Measurements from ENCODE around the gene XPR1.
"Not testable (repeated sequence)": the region's sequence is repeated elsewhere in the genome, so short reads cannot be mapped to it uniquely, and the experiment has no call there.

XPR1 gene

DNA sequence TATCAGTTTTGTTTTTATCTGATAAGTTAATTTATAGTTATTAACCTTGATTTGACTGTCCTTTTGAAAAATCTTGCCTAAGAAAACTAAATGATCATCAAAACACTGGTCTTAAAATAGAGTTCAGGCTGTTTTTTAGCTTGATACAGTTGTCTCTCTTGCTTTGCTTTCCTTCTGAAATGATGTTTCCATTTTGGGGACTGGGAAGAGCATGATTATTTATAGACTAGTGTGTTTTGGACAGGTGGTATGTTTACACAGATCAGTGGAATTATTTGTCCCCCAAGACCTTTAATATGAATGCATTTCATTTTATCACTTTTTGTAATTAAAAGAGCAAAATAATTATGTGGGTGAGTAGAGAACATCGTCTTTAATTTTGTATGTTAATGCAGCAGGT, 90.8 kb downstream of the XPR1 start:
- H3K27me3 ChIP-seq (replicated peaks): no peaks in the 10 kb centered on the region
- H3K4me3 ChIP-seq (ENCODE audit: low read depth, low read length): no peak overlapping the region
- H3K36me3 ChIP-seq (replicated peaks): no peaks in the 10 kb centered on the region
- H3K27ac ChIP-seq: no peak overlapping the region
- DNase-seq: no peak
- TF ChIP-seq, protein P1, sequence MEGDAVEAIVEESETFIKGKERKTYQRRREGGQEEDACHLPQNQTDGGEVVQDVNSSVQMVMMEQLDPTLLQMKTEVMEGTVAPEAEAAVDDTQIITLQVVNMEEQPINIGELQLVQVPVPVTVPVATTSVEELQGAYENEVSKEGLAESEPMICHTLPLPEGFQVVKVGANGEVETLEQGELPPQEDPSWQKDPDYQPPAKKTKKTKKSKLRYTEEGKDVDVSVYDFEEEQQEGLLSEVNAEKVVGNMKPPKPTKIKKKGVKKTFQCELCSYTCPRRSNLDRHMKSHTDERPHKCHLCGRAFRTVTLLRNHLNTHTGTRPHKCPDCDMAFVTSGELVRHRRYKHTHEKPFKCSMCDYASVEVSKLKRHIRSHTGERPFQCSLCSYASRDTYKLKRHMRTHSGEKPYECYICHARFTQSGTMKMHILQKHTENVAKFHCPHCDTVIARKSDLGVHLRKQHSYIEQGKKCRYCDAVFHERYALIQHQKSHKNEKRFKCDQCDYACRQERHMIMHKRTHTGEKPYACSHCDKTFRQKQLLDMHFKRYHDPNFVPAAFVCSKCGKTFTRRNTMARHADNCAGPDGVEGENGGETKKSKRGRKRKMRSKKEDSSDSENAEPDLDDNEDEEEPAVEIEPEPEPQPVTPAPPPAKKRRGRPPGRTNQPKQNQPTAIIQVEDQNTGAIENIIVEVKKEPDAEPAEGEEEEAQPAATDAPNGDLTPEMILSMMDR (IDR thresholded peaks at IDR 0.05; ENCODE audit: low read depth, low read length, missing control alignments): no peak
- in situ Hi-C loops (cut with HindIII; ENCODE audit: low pct_ligation_motif_present, low sequenced_read_pairs): no loop called here

DNA sequence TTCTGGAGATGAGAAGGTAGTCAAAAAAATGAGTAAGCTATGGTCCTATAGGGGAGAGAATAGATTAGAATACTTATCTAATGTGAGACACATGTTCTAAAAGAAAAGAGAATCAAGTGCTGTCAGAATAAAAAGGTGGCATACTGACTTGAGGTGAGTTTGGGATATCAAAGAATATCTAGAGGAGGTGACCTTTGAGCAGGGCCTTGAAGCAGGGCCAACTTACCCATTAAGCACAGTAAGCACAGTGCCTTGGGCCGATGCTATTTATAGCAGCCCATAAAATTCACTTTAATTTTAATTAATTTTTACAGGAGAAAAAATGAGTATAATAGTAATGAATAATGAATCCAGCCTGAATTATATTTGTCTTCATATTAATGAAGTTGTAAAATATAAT, 92.2 kb downstream of the XPR1 start:
- Histone ChIP-seq H3K36me3 (replicated peaks) (no peaks in the 10 kb centered on the region), H3K4me3 (ENCODE audit: low read depth, low read length) (no peak overlapping the region), H3K27me3 (replicated peaks) (no peaks in the 10 kb centered on the region), H3K27ac (no peak overlapping the region)
- in situ Hi-C loops (cut with HindIII; ENCODE audit: low pct_ligation_motif_present, low sequenced_read_pairs): no loop called here
- TF ChIP-seq, protein P1 (IDR thresholded peaks at IDR 0.05; ENCODE audit: low read depth, low read length, missing control alignments): no peak
- DNase-seq: no peak

DNA sequence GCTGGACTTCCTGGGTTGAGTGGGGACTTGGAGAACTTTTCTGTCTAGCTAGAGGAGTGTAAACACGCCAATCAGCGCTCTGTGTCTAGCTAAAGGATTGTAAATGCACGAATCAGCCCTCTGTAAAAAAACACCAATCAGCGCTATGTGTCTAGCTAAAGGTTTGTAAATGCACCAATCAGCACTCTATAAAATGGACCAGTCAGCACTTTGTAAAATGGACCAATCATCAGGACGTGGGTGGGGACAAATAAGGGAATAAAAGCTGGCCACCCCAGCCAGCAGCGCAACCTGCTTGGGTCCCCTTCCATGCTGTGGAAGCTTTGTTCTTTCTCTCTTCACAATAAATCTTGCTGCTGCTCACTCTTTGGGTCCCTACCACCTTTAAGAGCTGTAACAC, 94.2 kb downstream of the XPR1 start:
- H3K27me3 ChIP-seq (replicated peaks); H3K4me3 ChIP-seq (ENCODE audit: low read depth, low read length); in situ Hi-C loops (cut with HindIII; ENCODE audit: low pct_ligation_motif_present, low sequenced_read_pairs); DNase-seq; H3K27ac ChIP-seq; H3K36me3 ChIP-seq (replicated peaks): not testable (repeated sequence)

DNA sequence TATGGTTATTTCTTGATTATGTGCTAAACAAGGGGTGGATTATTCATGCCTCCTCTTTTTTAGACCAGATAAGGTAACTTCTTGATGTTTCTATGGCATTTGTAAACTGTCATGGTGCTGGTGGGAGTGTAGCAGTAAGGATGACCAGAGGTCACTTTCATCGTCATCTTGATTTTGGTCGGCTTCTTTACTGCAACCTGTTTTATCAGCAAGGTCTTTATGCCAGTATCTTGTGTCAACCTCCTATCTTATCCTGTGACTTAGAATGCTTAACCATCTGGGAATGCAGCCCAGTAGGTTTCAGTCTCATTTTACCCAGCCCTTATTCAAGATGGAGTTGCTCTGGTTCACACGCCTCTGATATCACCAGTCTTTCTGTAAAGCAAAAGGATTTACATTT, 95.9 kb downstream of the XPR1 start:
- DNase-seq; in situ Hi-C loops (cut with HindIII; ENCODE audit: low pct_ligation_motif_present, low sequenced_read_pairs): not testable (repeated sequence)

DNA sequence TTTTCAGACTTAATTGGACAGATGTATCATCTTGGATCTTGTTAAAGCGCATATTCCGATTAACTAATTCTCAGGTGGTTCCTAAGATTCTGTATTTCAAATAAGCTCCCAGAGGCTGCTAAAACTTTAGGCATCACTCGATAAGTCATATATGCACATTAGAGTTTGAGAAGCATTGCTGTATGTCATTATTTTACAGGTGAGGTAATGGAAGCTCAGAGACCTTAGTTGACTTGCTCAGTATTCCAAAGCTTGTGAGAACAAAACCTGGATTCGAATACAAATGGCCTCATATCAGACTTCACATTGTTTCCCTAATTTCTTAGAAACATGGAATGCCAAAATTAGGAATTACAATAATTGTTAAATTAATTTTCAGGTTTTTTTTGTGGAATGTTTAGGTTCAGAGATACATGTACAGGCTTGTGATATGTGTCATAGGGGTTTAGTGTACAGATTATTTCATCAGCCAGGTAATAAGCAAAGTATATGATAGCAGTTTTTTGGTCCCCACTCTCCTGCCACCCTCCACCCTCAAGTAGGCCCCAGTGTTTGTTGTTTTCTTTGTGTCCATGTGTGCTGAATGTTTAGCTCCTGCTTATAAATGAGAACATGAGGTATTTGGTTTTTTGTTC, 96.8 kb downstream of the XPR1 start:
- no peaks in the 10 kb centered on the region for H3K36me3 ChIP-seq (replicated peaks)
- no peak overlapping the region for H3K4me3 ChIP-seq (ENCODE audit: low read depth, low read length)
- no peaks in the 10 kb centered on the region for H3K27me3 ChIP-seq (replicated peaks)
- in situ Hi-C loops (cut with HindIII; ENCODE audit: low pct_ligation_motif_present, low sequenced_read_pairs): no loop called here
- no peak overlapping the region for H3K27ac ChIP-seq
- DNase-seq: no peak
- TF ChIP-seq, protein P1 (IDR thresholded peaks at IDR 0.05; ENCODE audit: low read depth, low read length, missing control alignments): no peak

More for the DNA sequence above, 95.9 kb downstream of the XPR1 start:
- H3K36me3 ChIP-seq (replicated peaks); H3K27ac ChIP-seq; H3K4me3 ChIP-seq (ENCODE audit: low read depth, low read length); H3K27me3 ChIP-seq (replicated peaks): not testable (repeated sequence)

DNA sequence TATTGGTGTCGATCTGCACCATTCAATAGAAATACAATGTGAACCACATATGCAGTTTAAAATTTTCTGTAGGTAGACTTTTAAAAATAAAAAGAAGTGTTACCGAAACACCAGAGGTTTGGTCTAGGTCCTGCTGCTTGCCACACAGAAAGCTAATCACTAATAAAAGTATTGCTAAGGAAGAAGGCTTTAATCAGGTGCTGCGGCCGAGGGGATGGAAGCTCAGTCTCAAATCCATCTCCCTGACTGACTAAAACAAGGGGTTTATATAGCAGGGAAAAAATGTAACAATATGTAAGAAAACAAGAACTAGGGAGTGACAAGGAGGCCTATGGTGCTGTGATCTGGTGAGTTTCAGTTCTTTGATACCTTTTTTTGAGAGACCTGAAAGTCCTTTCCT, 99.3 kb downstream of the XPR1 start:
- Histone ChIP-seq H3K4me3 (ENCODE audit: low read depth, low read length) (no peak overlapping the region), H3K27ac (no peak overlapping the region), H3K36me3 (replicated peaks) (no peaks in the 10 kb centered on the region), H3K27me3 (replicated peaks) (no peaks in the 10 kb centered on the region)
- in situ Hi-C loops (cut with HindIII; ENCODE audit: low pct_ligation_motif_present, low sequenced_read_pairs): no loop called here
- DNase-seq: no peak
- TF ChIP-seq, protein P1 (IDR thresholded peaks at IDR 0.05; ENCODE audit: low read depth, low read length, missing control alignments): no peak

DNA sequence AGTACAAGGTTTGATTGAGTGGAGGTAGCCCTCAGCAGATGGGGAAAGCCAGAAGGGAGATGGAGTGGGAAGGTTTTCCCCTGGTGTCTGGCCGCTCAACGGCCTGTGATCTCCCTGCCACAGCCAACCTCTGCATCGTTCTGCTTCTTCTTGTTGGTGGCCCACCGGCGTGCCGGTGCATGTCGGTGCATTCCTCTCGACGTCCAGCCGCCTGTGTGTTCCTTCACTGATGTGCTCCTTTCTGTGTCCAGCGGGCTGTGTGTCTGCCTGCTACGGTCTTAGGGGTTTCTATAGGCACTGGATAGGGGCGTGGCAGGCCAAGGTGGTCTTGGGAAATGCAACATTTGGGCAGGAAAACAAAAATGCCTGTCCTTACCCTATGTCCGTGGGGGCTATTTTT, 101.0 kb downstream of the XPR1 start:
- no peaks in the 10 kb centered on the region for H3K27me3 ChIP-seq (replicated peaks)
- in situ Hi-C loops (cut with HindIII; ENCODE audit: low pct_ligation_motif_present, low sequenced_read_pairs): no loop called here
- H3K27ac ChIP-seq: no peak overlapping the region
- H3K36me3 ChIP-seq (replicated peaks): no peaks in the 10 kb centered on the region
- TF ChIP-seq, protein P1 (IDR thresholded peaks at IDR 0.05; ENCODE audit: low read depth, low read length, missing control alignments): no peak
- no peak overlapping the region for H3K4me3 ChIP-seq (ENCODE audit: low read depth, low read length)
- DNase-seq: no peak
